Natural killer cell treated with Interleukin-12 subunit alpha and Interleukin-12 subunit beta and Interleukin-15 and Interleukin-18, amount 100 ng/mL, for 72 hours (primary cell): Measurements from ENCODE around the gene TMTC1. TPM values are rescaled to one million over a fixed set of nuclear protein-coding genes. Genes with fewer than 3 reads are reported as not detected.

Source experiments
- ATAC-seq, 2 donors: fragments of 150-1000 bp; cut with Tn5 transposase in 1 of 2; sonication (Bioruptor Pico), chemical (Tn5 transposase) in 1 of 2; 2 replicates each; pipeline ENCODE4 v1.10.0; 2021
- DNase-seq: peaks from one replicate; pipeline ENCODE4 v3.0.0; 2022; ENCODE audit warnings: low spot score
- H3K27ac Mint-ChIP-seq, 2 donors: 1 replicate in 1 of 2; 2 replicates in 1 of 2; pipeline ENCODE4 v1.8.0; 2022; ENCODE audit warnings: mixed read lengths in 2 of 2, mild to moderate bottlenecking in 1 of 2, moderate library complexity in 1 of 2
- H3K27me3 Mint-ChIP-seq, 2 donors: 1 replicate in 1 of 2; 2 replicates in 1 of 2; pipeline ENCODE4 v1.8.0; 2022; ENCODE audit warnings: mixed read lengths in 2 of 2
- H3K36me3 Mint-ChIP-seq: one replicate; pipeline ENCODE4 v1.8.0; 2022; ENCODE audit warnings: mixed read lengths
- H3K4me1 Mint-ChIP-seq, 2 donors: 1 replicate in 1 of 2; 2 replicates in 1 of 2; pipeline ENCODE4 v1.8.0; 2022; ENCODE audit warnings: low read depth in 2 of 2, mixed read lengths in 2 of 2, mild to moderate bottlenecking in 1 of 2
- H3K4me3 Mint-ChIP-seq: one replicate; pipeline ENCODE4 v1.8.0; 2022; ENCODE audit warnings: mixed read lengths
- H3K9me3 Mint-ChIP-seq: 2 replicates; pipeline ENCODE4 v1.8.0; 2022; ENCODE audit warnings: mixed read lengths
- total RNA-seq, 2 donors: library from RNA; stranded (reverse); gene quantifications; one replicate each; pipeline ENCODE4 v1.2.3, GENCODE V29; 2022

Gene TMTC1
- total RNA-seq, 2 donors from 2014 or later = not detected

- no peak for ATAC-seq
- no peaks in the 10 kb centered on the region for H3K27me3 Mint-ChIP-seq
- no peaks in the 10 kb centered on the region for H3K4me1 Mint-ChIP-seq
- DNase-seq = no peak
- no peaks in the 10 kb centered on the region for H3K9me3 Mint-ChIP-seq
- no peak overlapping the region for H3K4me3 Mint-ChIP-seq
- H3K36me3 Mint-ChIP-seq = no peaks in the 10 kb centered on the region
- H3K27ac Mint-ChIP-seq = no peak overlapping the region
Observed at GRCh38 chr12:29763301-29763683, 20.4 kb downstream of the TMTC1 start.

GRCh38 chr12:29762637-29763300 lies 21.0 kb downstream of the TMTC1 start:
- ATAC-seq (peak in 1 of 2 donors; percentile 43), DNase-seq (no peak)
- Mint-ChIP-seq H3K4me1 (no peaks in the 10 kb centered on the region), H3K36me3 (no peaks in the 10 kb centered on the region), H3K9me3 (no peaks in the 10 kb centered on the region), H3K27me3 (no peaks in the 10 kb centered on the region), H3K4me3 (no peak overlapping the region), H3K27ac (no peak overlapping the region)

GRCh38 chr12:29759950-29760349 lies 23.8 kb downstream of the TMTC1 start:
- Mint-ChIP-seq H3K9me3 (no peaks in the 10 kb centered on the region), H3K4me3 (no peak overlapping the region), H3K27ac (no peak overlapping the region), H3K4me1 (no peaks in the 10 kb centered on the region), H3K36me3 (no peaks in the 10 kb centered on the region), H3K27me3 (no peaks in the 10 kb centered on the region)
- no peak for DNase-seq
- no peak for ATAC-seq

GRCh38 chr12:29756741-29757390 lies 26.9 kb downstream of the TMTC1 start:
- Mint-ChIP-seq H3K9me3 (no peaks in the 10 kb centered on the region), H3K36me3 (no peaks in the 10 kb centered on the region), H3K27me3 (no peaks in the 10 kb centered on the region), H3K4me3 (no peak overlapping the region), H3K27ac (no peak overlapping the region), H3K4me1 (no peaks in the 10 kb centered on the region)
- no peak for DNase-seq
- ATAC-seq = no peak

- DNase-seq = no peak
- H3K27me3 Mint-ChIP-seq = no peaks in the 10 kb centered on the region
Observed at GRCh38 chr12:29754235-29755189, 29.2 kb downstream of the TMTC1 start.

GRCh38 chr12:29752121-29752520 lies 31.6 kb downstream of the TMTC1 start:
- ATAC-seq (no peak), DNase-seq (no peak)
- H3K27ac Mint-ChIP-seq = no peak overlapping the region
- no peaks in the 10 kb centered on the region for H3K4me1 Mint-ChIP-seq
- no peaks in the 10 kb centered on the region for H3K27me3 Mint-ChIP-seq
- H3K36me3 Mint-ChIP-seq = no peaks in the 10 kb centered on the region
- no peak overlapping the region for H3K4me3 Mint-ChIP-seq
- H3K9me3 Mint-ChIP-seq = no peaks in the 10 kb centered on the region

More at GRCh38 chr12:29754235-29755189, 29.2 kb downstream of the TMTC1 start:
- no peaks in the 10 kb centered on the region for H3K4me1 Mint-ChIP-seq
- no peaks in the 10 kb centered on the region for H3K36me3 Mint-ChIP-seq
- H3K27ac Mint-ChIP-seq = no peak overlapping the region
- no peaks in the 10 kb centered on the region for H3K9me3 Mint-ChIP-seq
- ATAC-seq = no peak
- H3K4me3 Mint-ChIP-seq = no peak overlapping the region

GRCh38 chr12:29751676-29752075 lies 32.1 kb downstream of the TMTC1 start:
- DNase-seq = no peak
- Mint-ChIP-seq H3K27me3 (no peaks in the 10 kb centered on the region), H3K4me3 (no peak overlapping the region), H3K9me3 (no peaks in the 10 kb centered on the region), H3K4me1 (no peaks in the 10 kb centered on the region), H3K27ac (no peak overlapping the region), H3K36me3 (no peaks in the 10 kb centered on the region)
- ATAC-seq = no peak

- Mint-ChIP-seq H3K9me3 (no peaks in the 10 kb centered on the region), H3K27ac (no peak overlapping the region)
- no peak for ATAC-seq
Observed at GRCh38 chr12:29750928-29751220, 32.9 kb downstream of the TMTC1 start.

GRCh38 chr12:29750131-29750927 lies 33.4 kb downstream of the TMTC1 start:
- Mint-ChIP-seq H3K9me3 (no peaks in the 10 kb centered on the region), H3K4me1 (no peaks in the 10 kb centered on the region), H3K27ac (no peak overlapping the region), H3K27me3 (no peaks in the 10 kb centered on the region), H3K36me3 (no peaks in the 10 kb centered on the region), H3K4me3 (no peak overlapping the region)
- DNase-seq (no peak), ATAC-seq (no peak)

More at GRCh38 chr12:29750928-29751220, 32.9 kb downstream of the TMTC1 start:
- H3K36me3 Mint-ChIP-seq = no peaks in the 10 kb centered on the region
- H3K27me3 Mint-ChIP-seq = no peaks in the 10 kb centered on the region
- DNase-seq = no peak
- no peaks in the 10 kb centered on the region for H3K4me1 Mint-ChIP-seq
- no peak overlapping the region for H3K4me3 Mint-ChIP-seq

GRCh38 chr12:29744365-29744764 lies 39.4 kb downstream of the TMTC1 start:
- H3K9me3 Mint-ChIP-seq = no peaks in the 10 kb centered on the region
- no peak overlapping the region for H3K27ac Mint-ChIP-seq
- no peaks in the 10 kb centered on the region for H3K4me1 Mint-ChIP-seq
- DNase-seq (no peak), ATAC-seq (no peak)
- H3K36me3 Mint-ChIP-seq = no peaks in the 10 kb centered on the region
- H3K4me3 Mint-ChIP-seq = no peak overlapping the region
- no peaks in the 10 kb centered on the region for H3K27me3 Mint-ChIP-seq

GRCh38 chr12:29743801-29744200 lies 39.9 kb downstream of the TMTC1 start:
- no peaks in the 10 kb centered on the region for H3K27me3 Mint-ChIP-seq
- no peaks in the 10 kb centered on the region for H3K36me3 Mint-ChIP-seq
- no peaks in the 10 kb centered on the region for H3K4me1 Mint-ChIP-seq
- H3K4me3 Mint-ChIP-seq = no peak overlapping the region
- H3K27ac Mint-ChIP-seq = no peak overlapping the region
- no peak for DNase-seq
- no peak for ATAC-seq
- H3K9me3 Mint-ChIP-seq = no peaks in the 10 kb centered on the region

GRCh38 chr12:29743077-29743476 lies 40.7 kb downstream of the TMTC1 start:
- Mint-ChIP-seq H3K27ac (no peak overlapping the region), H3K9me3 (no peaks in the 10 kb centered on the region), H3K4me3 (no peak overlapping the region), H3K36me3 (no peaks in the 10 kb centered on the region), H3K4me1 (no peaks in the 10 kb centered on the region), H3K27me3 (no peaks in the 10 kb centered on the region)
- DNase-seq (no peak), ATAC-seq (no peak)

- Mint-ChIP-seq H3K9me3 (no peaks in the 10 kb centered on the region), H3K27me3 (no peaks in the 10 kb centered on the region), H3K36me3 (no peaks in the 10 kb centered on the region), H3K4me1 (no peaks in the 10 kb centered on the region), H3K4me3 (no peak overlapping the region), H3K27ac (no peak overlapping the region)
- no peak for ATAC-seq
- DNase-seq = no peak
Observed at GRCh38 chr12:29742646-29743045, 41.1 kb downstream of the TMTC1 start.
